Measurements from ENCODE around the gene MAPK10.
"Not testable (repeated sequence)": the region's sequence is repeated elsewhere in the genome, so short reads cannot be mapped to it uniquely, and the experiment has no call there.

Gene MAPK10

GRCh38 chr4:86174506-86174905 lies 185.3 kb downstream of the MAPK10 start:
- Histone ChIP-seq H3K27ac (ENCODE audit: low read depth, low read length) (no peak overlapping the region), H3K79me2 (ENCODE audit: control insufficient read depth, low read length) (no peaks in the 10 kb centered on the region), H3K27me3 (ENCODE audit: control insufficient read depth, low read length) (no peaks in the 10 kb centered on the region), H3K4me3 (ENCODE audit: low read length) (no peak overlapping the region), H3F3A (ENCODE audit: control insufficient read depth, insufficient read depth) (no peaks in the 10 kb centered on the region), H3K36me3 (ENCODE audit: control insufficient read depth, low read length) (no peaks in the 10 kb centered on the region), H4K20me1 (ENCODE audit: control insufficient read depth, insufficient read depth, low read depth, low read length) (no peaks in the 10 kb centered on the region), H3K4me2 (ENCODE audit: low read length) (no peak overlapping the region), H3K4me1 (ENCODE audit: control insufficient read depth, low read length) (no peaks in the 10 kb centered on the region), H3K9me2 (replicated peaks; ENCODE audit: control insufficient read depth, low read length) (no peaks in the 10 kb centered on the region), H3K9me3 (ENCODE audit: control insufficient read depth, insufficient read depth, low read length) (no peaks in the 10 kb centered on the region)
- no peak for TF ChIP-seq EZH2phosphoT487 (IDR thresholded peaks at IDR 0.05; ENCODE audit: borderline replicate concordance, low read length)
- TF ChIP-seq CTCF (IDR thresholded peaks at IDR 0.05; ENCODE audit: low read depth, low read length, poor library complexity, severe bottlenecking): no peak

DNA sequence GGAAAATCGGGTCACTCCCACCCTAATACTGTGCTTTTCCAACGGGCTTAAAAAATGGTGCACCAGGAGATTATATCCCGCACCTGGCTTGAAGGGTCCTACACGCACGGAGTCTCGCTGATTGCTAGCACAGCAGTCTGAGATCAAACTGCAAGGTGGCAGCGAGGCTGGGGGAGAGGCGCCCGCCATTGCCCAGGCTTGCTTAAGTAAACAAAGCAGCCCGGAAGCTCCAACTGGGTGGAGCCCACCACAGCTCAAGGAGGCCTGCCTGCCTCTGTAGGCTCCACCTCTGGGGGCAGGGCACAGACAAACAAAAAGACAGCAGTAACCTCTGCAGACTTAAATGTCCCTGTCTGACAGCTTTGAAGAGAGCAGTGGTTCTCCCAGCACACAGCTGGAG lies 191.5 kb downstream of the MAPK10 start:
- H3K79me2 ChIP-seq (ENCODE audit: control insufficient read depth, low read length); H3K9me3 ChIP-seq (ENCODE audit: control insufficient read depth, insufficient read depth, low read length); H3K27ac ChIP-seq (ENCODE audit: low read depth, low read length); H3K4me3 ChIP-seq (ENCODE audit: low read length); H3K36me3 ChIP-seq (ENCODE audit: control insufficient read depth, low read length); H4K20me1 ChIP-seq (ENCODE audit: control insufficient read depth, insufficient read depth, low read depth, low read length); H3K4me1 ChIP-seq (ENCODE audit: control insufficient read depth, low read length); H3F3A ChIP-seq (ENCODE audit: control insufficient read depth, insufficient read depth); H3K4me2 ChIP-seq (ENCODE audit: low read length); H3K9me2 ChIP-seq (replicated peaks; ENCODE audit: control insufficient read depth, low read length); H3K27me3 ChIP-seq (ENCODE audit: control insufficient read depth, low read length): not testable (repeated sequence)

DNA sequence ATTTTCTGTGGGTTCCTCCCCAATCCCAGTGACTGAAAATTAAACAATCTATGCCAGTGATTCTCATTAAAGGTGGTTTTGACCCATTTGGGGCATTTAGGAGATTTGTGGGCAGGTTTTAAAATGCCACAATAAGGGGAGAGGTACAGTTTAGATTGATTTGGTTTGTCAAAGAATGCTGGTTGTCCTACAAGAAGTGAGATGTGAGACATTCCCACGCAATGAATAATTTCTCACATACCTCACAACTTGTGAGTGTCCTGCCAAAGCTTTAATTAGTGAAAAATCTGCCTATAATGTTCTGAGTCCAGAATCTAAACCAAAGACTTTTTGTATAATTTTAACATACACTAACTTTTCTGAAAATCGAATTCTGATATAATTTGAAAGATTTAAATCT lies 199.4 kb downstream of the MAPK10 start:
- no peak overlapping the region for H3K27ac ChIP-seq (ENCODE audit: low read depth, low read length)
- no peaks in the 10 kb centered on the region for H3F3A ChIP-seq (ENCODE audit: control insufficient read depth, insufficient read depth)
- peaks cover 20% of the 10 kb centered on the region for H3K36me3 ChIP-seq (ENCODE audit: control insufficient read depth, low read length)
- H3K4me1 ChIP-seq (ENCODE audit: control insufficient read depth, low read length): no peaks in the 10 kb centered on the region
- TF ChIP-seq EZH2phosphoT487 (IDR thresholded peaks at IDR 0.05; ENCODE audit: borderline replicate concordance, low read length) (no peak), CTCF (IDR thresholded peaks at IDR 0.05; ENCODE audit: low read depth, low read length, poor library complexity, severe bottlenecking) (no peak)
- no peaks in the 10 kb centered on the region for H4K20me1 ChIP-seq (ENCODE audit: control insufficient read depth, insufficient read depth, low read depth, low read length)
- H3K27me3 ChIP-seq (ENCODE audit: control insufficient read depth, low read length): no peaks in the 10 kb centered on the region
- H3K4me3 ChIP-seq (ENCODE audit: low read length): no peak overlapping the region
- no peaks in the 10 kb centered on the region for H3K9me3 ChIP-seq (ENCODE audit: control insufficient read depth, insufficient read depth, low read length)
- no peaks in the 10 kb centered on the region for H3K79me2 ChIP-seq (ENCODE audit: control insufficient read depth, low read length)
- no peaks in the 10 kb centered on the region for H3K9me2 ChIP-seq (replicated peaks; ENCODE audit: control insufficient read depth, low read length)
- H3K4me2 ChIP-seq (ENCODE audit: low read length): no peak overlapping the region

- no peaks in the 10 kb centered on the region for H4K20me1 ChIP-seq (ENCODE audit: control insufficient read depth, insufficient read depth, low read depth, low read length)
Observed at GRCh38 chr4:86159216-86159615, 200.6 kb downstream of the MAPK10 start.

More at GRCh38 chr4:86159216-86159615, 200.6 kb downstream of the MAPK10 start:
- TF ChIP-seq CTCF (IDR thresholded peaks at IDR 0.05; ENCODE audit: low read depth, low read length, poor library complexity, severe bottlenecking): no peak
- TF ChIP-seq EZH2phosphoT487 (IDR thresholded peaks at IDR 0.05; ENCODE audit: borderline replicate concordance, low read length): no peak
- Histone ChIP-seq H3K4me2 (ENCODE audit: low read length) (no peak overlapping the region), H3K79me2 (ENCODE audit: control insufficient read depth, low read length) (no peaks in the 10 kb centered on the region), H3K4me3 (ENCODE audit: low read length) (no peak overlapping the region), H3K4me1 (ENCODE audit: control insufficient read depth, low read length) (no peaks in the 10 kb centered on the region), H3K27me3 (ENCODE audit: control insufficient read depth, low read length) (no peaks in the 10 kb centered on the region), H3F3A (ENCODE audit: control insufficient read depth, insufficient read depth) (no peaks in the 10 kb centered on the region), H3K36me3 (ENCODE audit: control insufficient read depth, low read length) (peaks cover 20% of the 10 kb centered on the region), H3K9me2 (replicated peaks; ENCODE audit: control insufficient read depth, low read length) (no peaks in the 10 kb centered on the region), H3K27ac (ENCODE audit: low read depth, low read length) (no peak overlapping the region), H3K9me3 (ENCODE audit: control insufficient read depth, insufficient read depth, low read length) (no peaks in the 10 kb centered on the region)
